Esophagus muscularis mucosa (tissue), 4 donors: Measurements from ENCODE around the gene MUC5B.

ENCODE experiments used
- CTCF ChIP-seq, 3 experiments: fragments of 200-600 bp in 2 of 3; fragments of 450-650 bp in 1 of 3; sonication (generic) in 2 of 3; IDR thresholded peaks; one replicate each; pipeline ENCODE4 v1.5.1; 2017 to 2019; ENCODE audit warnings: antibody characterized with exemption in 3 of 3, mild to moderate bottlenecking in 2 of 3, moderate library complexity in 1 of 3
- EP300 ChIP-seq: sonication (generic); formaldehyde crosslinking; IDR thresholded peaks from one replicate; pipeline ENCODE4 v1.6.1; 2017; ENCODE audit warnings: antibody characterized with exemption
- POLR2A ChIP-seq: fragments of 450-650 bp; IDR thresholded peaks from one replicate; pipeline ENCODE4 v1.6.1; 2017; ENCODE audit warnings: antibody characterized with exemption, moderate library complexity, mild to moderate bottlenecking, low read depth
- POLR2AphosphoS5 ChIP-seq, 2 donors: sonication (generic); formaldehyde crosslinking; IDR thresholded peaks; one replicate each; pipeline ENCODE4 v1.6.1; 2017; ENCODE audit warnings: antibody characterized with exemption in 2 of 2

- TF ChIP-seq CTCF (IDR thresholded peaks at IDR 0.05) (no peak), POLR2AphosphoS5 (IDR thresholded peaks at IDR 0.05) (no peak), EP300 (no peak), POLR2A (no peak)
Measured at GRCh38 chr11:1255151-1255550, 32.3 kb downstream of the MUC5B start.
